NAMALWA (cell line): ENCODE results near the gene PCSK5.

Experiments
- DNase-seq: peaks from one replicate; pipeline ENCODE4 v3.0.0-alpha.2; 2015; ENCODE audit warnings: low spot score

The PCSK5 gene

DNA sequence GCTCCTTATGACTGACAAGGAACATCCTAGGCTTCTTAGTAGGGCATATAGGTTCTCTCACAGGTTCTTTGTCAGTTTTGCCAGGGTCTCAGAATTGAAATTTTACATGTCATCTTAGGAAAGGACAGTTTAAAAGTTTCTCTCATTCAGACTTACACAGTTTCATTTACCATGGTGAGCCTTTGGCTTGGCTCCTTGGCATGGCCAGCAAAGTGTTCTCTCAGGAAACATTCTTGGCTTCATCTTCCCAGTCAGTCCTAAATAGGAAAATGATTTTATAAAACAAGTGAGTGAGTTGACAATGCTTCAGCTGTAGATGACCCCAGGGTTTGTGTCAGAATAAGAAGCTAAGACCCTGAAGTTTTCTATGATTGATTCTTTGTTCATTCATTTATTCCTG, 191.6 kb downstream of the PCSK5 start:
- DNase-seq, result no peak

GRCh38 chr9:76085596-76085995, 195.1 kb downstream of the PCSK5 start:
- DNase-seq, result no peak

DNA sequence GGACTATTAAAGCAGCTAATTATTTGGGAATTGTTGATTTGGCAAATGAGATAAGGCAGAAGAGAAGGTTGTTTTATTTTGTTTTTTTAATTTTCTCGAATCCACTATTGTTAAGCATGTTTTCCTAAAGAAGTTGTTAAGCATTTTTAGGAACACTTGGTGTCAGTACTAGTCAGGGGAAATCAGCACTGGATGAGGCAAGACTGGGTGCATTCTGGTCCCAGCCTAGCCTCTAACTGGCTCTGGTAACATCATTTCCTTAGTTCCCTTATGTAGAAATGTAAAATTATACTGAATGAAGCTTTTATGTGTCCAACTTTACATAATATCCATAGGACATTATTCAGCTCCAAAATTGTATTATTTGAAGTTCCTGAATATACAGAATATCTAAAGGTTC, 196.1 kb downstream of the PCSK5 start:
- DNase-seq, result no peak

- DNase-seq, result no peak
Measured at GRCh38 chr9:76087976-76088375, 197.5 kb downstream of the PCSK5 start.

- no peak for DNase-seq
Measured at GRCh38 chr9:76090330-76090729, 199.9 kb downstream of the PCSK5 start.

DNA sequence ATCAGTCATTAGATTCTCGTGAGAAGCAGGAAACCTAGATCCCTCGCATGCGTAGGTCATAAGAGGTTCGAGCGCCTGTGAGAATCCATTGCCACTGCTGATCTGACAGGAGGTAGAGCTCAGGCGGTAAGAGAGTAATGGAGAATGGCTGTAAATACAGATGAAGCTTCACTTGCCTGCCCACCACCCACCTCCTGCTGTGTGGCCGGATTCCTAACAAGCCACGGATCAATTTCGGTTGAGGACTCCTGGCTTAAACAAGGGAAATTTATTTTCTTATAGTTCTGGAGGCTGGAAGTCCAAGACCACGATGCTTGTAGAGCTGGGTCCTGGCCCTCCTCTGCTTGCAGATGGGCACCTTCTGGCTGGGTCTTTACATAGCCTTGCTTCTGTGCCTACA, 200.4 kb downstream of the PCSK5 start:
- DNase-seq, result no peak

GRCh38 chr9:76092572-76092971, 202.1 kb downstream of the PCSK5 start:
- DNase-seq, result no peak

GRCh38 chr9:76095585-76095984, 205.1 kb downstream of the PCSK5 start:
- DNase-seq, result no peak

- no peak for DNase-seq
Measured at GRCh38 chr9:76099516-76099915, 209.0 kb downstream of the PCSK5 start.

DNA sequence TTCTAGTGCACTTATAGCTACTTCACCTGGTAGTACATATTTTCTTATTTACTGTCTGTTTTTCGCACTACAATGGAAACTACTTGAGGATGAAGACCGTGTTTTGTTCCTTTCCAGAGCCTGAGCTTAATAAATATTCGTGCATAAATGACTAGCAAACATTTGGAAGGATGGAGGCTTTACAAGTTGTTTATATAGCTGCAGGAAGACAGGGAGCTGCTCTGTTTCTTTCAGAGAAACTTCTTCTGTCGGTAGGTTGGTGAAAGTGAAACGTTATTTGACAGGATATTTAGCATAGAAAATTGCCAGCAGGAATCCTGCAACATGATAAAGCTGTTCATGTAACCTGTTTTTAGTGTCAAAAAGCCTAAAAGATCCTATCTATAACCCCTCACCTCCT, 210.6 kb downstream of the PCSK5 start:
- no peak for DNase-seq

- DNase-seq, result no peak
Measured at GRCh38 chr9:76101491-76101890, 211.0 kb downstream of the PCSK5 start.

- DNase-seq, result no peak
Measured at GRCh38 chr9:76101947-76102346, 211.5 kb downstream of the PCSK5 start.

- no peak for DNase-seq
Measured at GRCh38 chr9:76103531-76104315, 213.2 kb downstream of the PCSK5 start.

- no peak for DNase-seq
Measured at GRCh38 chr9:76107482-76107881, 217.0 kb downstream of the PCSK5 start.

- no peak for DNase-seq
Measured at GRCh38 chr9:76109953-76110352, 219.5 kb downstream of the PCSK5 start.

GRCh38 chr9:76112151-76112550, 221.7 kb downstream of the PCSK5 start:
- no peak for DNase-seq

- no peak for DNase-seq
Measured at GRCh38 chr9:76114144-76114543, 223.7 kb downstream of the PCSK5 start.

DNA sequence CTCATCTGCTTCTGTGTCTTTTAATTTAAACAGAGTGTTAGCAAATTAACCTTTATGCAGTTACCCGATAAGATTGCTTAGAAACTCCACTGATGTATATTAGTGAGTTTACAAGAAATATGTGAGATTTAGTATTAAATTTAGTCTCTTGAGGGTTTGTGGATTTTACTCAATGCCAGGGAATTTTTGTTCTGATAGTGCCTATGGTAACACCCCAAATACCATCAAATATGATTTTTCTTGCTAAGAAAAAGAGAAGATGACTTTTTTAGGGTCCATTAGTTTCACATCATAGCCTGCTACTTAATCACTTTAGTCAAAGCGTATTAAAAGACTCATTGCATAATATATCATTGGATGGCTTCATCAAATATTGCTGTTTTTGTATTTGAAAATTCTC, 224.9 kb downstream of the PCSK5 start:
- no peak for DNase-seq

- DNase-seq, result no peak
Measured at GRCh38 chr9:76115982-76116646, 225.6 kb downstream of the PCSK5 start.

DNA sequence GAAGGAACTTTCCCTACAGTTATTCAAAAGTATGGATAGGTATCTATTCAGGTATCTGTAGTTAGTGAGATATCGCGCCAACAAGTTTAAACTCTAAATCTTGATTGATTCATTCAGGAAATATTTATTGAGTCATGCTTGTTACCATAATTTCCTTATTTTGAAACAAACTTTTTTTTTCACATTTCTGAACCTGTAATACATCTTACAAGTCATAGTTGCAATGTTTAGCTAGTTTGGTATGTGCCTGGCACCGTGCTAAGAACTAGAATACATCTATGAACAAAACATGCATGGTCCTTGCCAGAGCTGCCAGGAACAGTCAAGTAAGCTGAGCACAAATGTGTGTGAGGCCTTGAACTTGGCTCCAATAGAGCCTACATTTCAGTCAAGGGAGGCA, 226.4 kb downstream of the PCSK5 start:
- DNase-seq, result no peak

GRCh38 chr9:76127637-76128036, 237.2 kb downstream of the PCSK5 start:
- DNase-seq, result no peak

DNA sequence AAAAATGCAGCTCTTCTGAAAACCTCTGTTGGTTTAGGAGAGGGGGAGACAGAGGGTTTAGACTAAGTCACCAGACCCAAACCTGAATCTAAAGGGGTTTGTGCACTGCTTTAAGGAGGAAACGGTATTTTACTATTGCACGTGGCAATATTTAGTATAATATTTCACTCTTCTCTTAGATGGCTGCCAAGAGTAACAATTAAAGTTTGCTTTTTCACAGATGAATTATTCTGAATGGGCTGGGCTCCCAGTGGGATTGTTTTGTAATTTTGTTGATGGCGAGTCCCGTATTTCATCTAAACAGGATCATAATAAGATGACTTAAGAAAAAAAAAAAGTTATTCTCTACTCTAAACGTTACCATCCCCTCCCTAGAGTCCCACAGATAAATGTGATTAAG, 245.4 kb downstream of the PCSK5 start:
- DNase-seq, result no peak

DNA sequence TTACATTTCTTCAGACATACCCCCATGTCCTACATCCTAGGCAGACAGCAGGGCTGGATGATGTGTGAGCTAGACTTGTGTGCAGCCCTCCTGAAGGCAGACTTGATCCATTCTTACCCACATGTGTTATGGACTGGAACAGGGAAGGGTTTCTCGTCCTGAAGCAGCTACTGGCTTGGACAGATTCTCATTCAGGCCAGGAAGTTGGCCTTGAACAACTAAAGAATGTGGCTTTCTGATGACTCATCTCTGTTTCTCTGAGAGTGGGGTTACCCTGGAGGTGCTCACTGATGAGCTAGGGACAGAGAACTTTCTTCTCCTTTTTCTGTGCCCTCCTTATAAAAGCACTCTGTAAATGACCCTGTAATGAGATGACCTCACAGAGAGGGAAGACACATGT, 246.5 kb downstream of the PCSK5 start:
- DNase-seq, result no peak

GRCh38 chr9:76137931-76138330, 247.5 kb downstream of the PCSK5 start:
- no peak for DNase-seq
